Fibroblast of the aortic adventitia (primary cell): ENCODE data around the gene CDH12. TPM values are rescaled to one million over a fixed set of nuclear protein-coding genes. Genes with fewer than 3 reads are reported as not detected.
"Not testable (repeated sequence)": the region's sequence is repeated elsewhere in the genome, so short reads cannot be mapped to it uniquely, and the experiment has no call there.

Experiments used
- DNase-seq: peaks from one replicate; pipeline ENCODE4 v3.0.0-alpha.2; 2010; ENCODE audit warnings: low read depth
- H3K4me3 ChIP-seq: 2 replicates; pipeline ENCODE4 v1.5.1; 2011; ENCODE audit warnings: low read depth, mild to moderate bottlenecking, control low read depth, low read length, moderate library complexity
- CTCF ChIP-seq: IDR thresholded peaks from 2 replicates; pipeline ENCODE4 v1.5.1; 2011; ENCODE audit warnings: mild to moderate bottlenecking, low read length, control low read depth, inconsistent platforms; ENCODE audit not compliant: insufficient read depth
- total RNA-seq: library from RNA; depleted of rRNA; stranded (reverse); fragments of >200 nt; gene quantifications from 2 replicates; pipeline ENCODE4 v1.2.3, GENCODE V29; 2012; ENCODE audit warnings: low replicate concordance

CDH12 gene
- total RNA-seq, 1 donor, result 0.09 TPM

GRCh38 chr5:22044229-22044628, 808.9 kb downstream of the CDH12 start:
- no peak overlapping the region for H3K4me3 ChIP-seq
- TF ChIP-seq CTCF, result no peak
- no peak for DNase-seq

GRCh38 chr5:22036061-22036460, 817.1 kb downstream of the CDH12 start:
- DNase-seq, result no peak
- H3K4me3 ChIP-seq, result no peak overlapping the region
- no peak for TF ChIP-seq CTCF

- TF ChIP-seq CTCF, result no peak
- no peak for DNase-seq
- H3K4me3 ChIP-seq, result no peak overlapping the region
Observed at GRCh38 chr5:22033066-22033465, 820.1 kb downstream of the CDH12 start.

DNA sequence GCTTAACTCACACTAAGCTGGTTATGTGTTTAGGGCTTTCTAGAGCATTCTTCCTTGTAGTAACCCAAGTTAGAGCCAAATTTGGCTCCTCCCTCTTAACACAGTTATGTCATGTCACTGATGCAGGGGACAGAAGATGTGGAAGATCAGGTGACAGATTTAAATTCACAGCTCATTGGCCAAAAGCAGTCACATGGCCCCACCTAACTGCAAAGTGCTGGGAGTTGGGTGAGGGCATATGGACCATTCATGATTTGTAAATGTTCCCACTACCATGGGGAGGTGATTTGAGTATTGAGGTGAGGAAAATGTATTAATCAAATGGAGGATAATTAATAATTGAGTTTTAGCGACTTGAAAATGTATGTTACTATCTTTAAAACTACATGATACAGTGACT, 829.4 kb downstream of the CDH12 start:
- H3K4me3 ChIP-seq, result no peak overlapping the region
- DNase-seq, result no peak
- TF ChIP-seq CTCF, result no peak

- DNase-seq, H3K4me3 ChIP-seq: not testable (repeated sequence)
Observed at GRCh38 chr5:22012893-22013292, 840.3 kb downstream of the CDH12 start.

GRCh38 chr5:22010808-22011207, 842.3 kb downstream of the CDH12 start:
- not testable (repeated sequence) for H3K4me3 ChIP-seq, DNase-seq

- not testable (repeated sequence) for H3K4me3 ChIP-seq, DNase-seq
Observed at GRCh38 chr5:22001097-22001496, 852.0 kb downstream of the CDH12 start.

- not testable (repeated sequence) for DNase-seq, H3K4me3 ChIP-seq
Observed at GRCh38 chr5:21985799-21986198, 867.3 kb downstream of the CDH12 start.

- H3K4me3 ChIP-seq, DNase-seq: not testable (repeated sequence)
Observed at GRCh38 chr5:21951571-21951970, 901.6 kb downstream of the CDH12 start.

DNA sequence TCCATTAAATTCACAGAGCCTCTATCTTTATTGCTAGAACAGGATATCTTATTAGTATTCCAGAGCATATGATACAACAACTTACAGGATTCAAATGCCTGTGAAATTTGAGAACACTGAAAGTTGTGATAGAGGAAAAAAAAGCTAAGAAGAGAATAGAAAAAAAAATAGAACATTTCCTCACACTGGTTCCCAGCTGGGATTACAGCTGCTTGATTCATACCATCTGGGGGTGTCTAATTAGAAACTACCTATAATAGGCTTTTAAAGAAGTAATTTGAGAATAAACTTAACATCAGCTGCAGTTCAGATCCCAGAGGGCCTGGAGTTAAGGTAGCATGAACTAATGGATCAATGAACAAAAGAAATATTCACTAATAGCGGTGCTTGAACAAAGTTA, 922.0 kb downstream of the CDH12 start:
- no peak overlapping the region for H3K4me3 ChIP-seq
- DNase-seq, result no peak
- TF ChIP-seq CTCF, result no peak
